ENCODE data around the gene SECISBP2. TPM values are rescaled to one million over a fixed set of nuclear protein-coding genes. Genes with fewer than 3 reads are reported as not detected.

SECISBP2 gene
- total RNA-seq, 1 experiment from 2014 or later: 41.4 TPM

- POLR2A ChIA-PET (ENCODE audit: unreplicated experiment): no interaction called here
- TF ChIP-seq CTCF (conservative IDR thresholded peaks at IDR 0.05) (no peak), EZH2 (IDR thresholded peaks at IDR 0.05; ENCODE audit: low read depth) (no peak)
- Histone ChIP-seq H3K36me3 (ENCODE audit: low read depth) (peaks cover 7% of the 10 kb centered on the region; the same call in 1 of the 2 replicates), H4K20me1 (ENCODE audit: insufficient read depth) (no peaks in the 10 kb centered on the region), H3K9me2 (ENCODE audit: insufficient read depth) (no peaks in the 10 kb centered on the region), H3K27me3 (ENCODE audit: insufficient read depth, low read depth) (no peaks in the 10 kb centered on the region), H3K79me2 (ENCODE audit: low read depth) (no peaks in the 10 kb centered on the region), H3K4me1 (replicated peaks; ENCODE audit: insufficient read depth) (no peaks in the 10 kb centered on the region), H3K4me3 (no peak overlapping the region), H2AFZ (no peak overlapping the region), H3K27ac (no peak overlapping the region), H3K4me2 (no peak overlapping the region), H3K9me3 (ENCODE audit: insufficient read depth, low read depth) (no peaks in the 10 kb centered on the region), H3F3A (ENCODE audit: insufficient read depth, low read depth) (no peaks in the 10 kb centered on the region)
- no peak for DNase-seq
- intact Hi-C loops (cut with micrococcal nuclease; ENCODE audit: unreplicated experiment): no loop called here
- no TSS peak for BruUV-seq (replicated peaks)
- CTCF ChIA-PET: no interaction called here
These were observed 43.7 kb downstream of the SECISBP2 start for GRCh38 chr9:89361816-89362646.

- TF ChIP-seq EZH2 (IDR thresholded peaks at IDR 0.05; ENCODE audit: low read depth): no peak
- no peak for TF ChIP-seq CTCF (conservative IDR thresholded peaks at IDR 0.05)
- H4K20me1 ChIP-seq (ENCODE audit: insufficient read depth): no peaks in the 10 kb centered on the region
- no peak overlapping the region for H3K4me2 ChIP-seq
- BruUV-seq (replicated peaks): no TSS peak
- H3K9me3 ChIP-seq (ENCODE audit: insufficient read depth, low read depth): no peaks in the 10 kb centered on the region
- no peaks in the 10 kb centered on the region for H3F3A ChIP-seq (ENCODE audit: insufficient read depth, low read depth)
- intact Hi-C loops (cut with micrococcal nuclease; ENCODE audit: unreplicated experiment): no loop called here
- no peak overlapping the region for H3K27ac ChIP-seq
- H3K4me3 ChIP-seq: no peak overlapping the region
- no peaks in the 10 kb centered on the region for H3K27me3 ChIP-seq (ENCODE audit: insufficient read depth, low read depth)
- no peak overlapping the region for H2AFZ ChIP-seq
- H3K9me2 ChIP-seq (ENCODE audit: insufficient read depth): no peaks in the 10 kb centered on the region
- DNase-seq: no peak
- H3K79me2 ChIP-seq (ENCODE audit: low read depth): no peaks in the 10 kb centered on the region
- CTCF ChIA-PET: no interaction called here
- POLR2A ChIA-PET (ENCODE audit: unreplicated experiment): no interaction called here
- H3K36me3 ChIP-seq (ENCODE audit: low read depth): peaks cover 7% of the 10 kb centered on the region; the same call in 1 of the 2 replicates
- no peaks in the 10 kb centered on the region for H3K4me1 ChIP-seq (replicated peaks; ENCODE audit: insufficient read depth)
These were observed 44.5 kb downstream of the SECISBP2 start for GRCh38 chr9:89362647-89363310.

GRCh38 chr9:89363311-89363670 is 45.0 kb downstream of the SECISBP2 start:
- Histone ChIP-seq H3K79me2 (ENCODE audit: low read depth) (no peaks in the 10 kb centered on the region), H3F3A (ENCODE audit: insufficient read depth, low read depth) (no peaks in the 10 kb centered on the region), H3K4me1 (replicated peaks; ENCODE audit: insufficient read depth) (no peaks in the 10 kb centered on the region), H3K9me2 (ENCODE audit: insufficient read depth) (no peaks in the 10 kb centered on the region), H4K20me1 (ENCODE audit: insufficient read depth) (no peaks in the 10 kb centered on the region), H3K4me2 (no peak overlapping the region), H3K4me3 (no peak overlapping the region), H3K36me3 (ENCODE audit: low read depth) (peaks cover 7% of the 10 kb centered on the region; the same call in 1 of the 2 replicates), H3K9me3 (ENCODE audit: insufficient read depth, low read depth) (no peaks in the 10 kb centered on the region), H3K27me3 (ENCODE audit: insufficient read depth, low read depth) (no peaks in the 10 kb centered on the region), H3K27ac (no peak overlapping the region), H2AFZ (no peak overlapping the region)
- no peak for DNase-seq
- POLR2A ChIA-PET (ENCODE audit: unreplicated experiment): no interaction called here
- CTCF ChIA-PET: no interaction called here
- intact Hi-C loops (cut with micrococcal nuclease; ENCODE audit: unreplicated experiment): no loop called here
- no TSS peak for BruUV-seq (replicated peaks)
- TF ChIP-seq CTCF (conservative IDR thresholded peaks at IDR 0.05) (no peak), EZH2 (IDR thresholded peaks at IDR 0.05; ENCODE audit: low read depth) (no peak)
